Esophagus muscularis mucosa (tissue), 4 donors: ENCODE measurements around the gene PSENEN. TPM values are rescaled to one million over a fixed set of nuclear protein-coding genes. Genes with fewer than 3 reads are reported as not detected.
"Not testable (repeated sequence)": the region's sequence is repeated elsewhere in the genome, so short reads cannot be mapped to it uniquely, and the experiment has no call there.

ENCODE experiments used
- DNase-seq: peaks from one replicate; pipeline ENCODE4 v3.0.0-alpha.2; 2017; ENCODE audit errors: extremely low spot score
- H3K27ac ChIP-seq, 4 donors: fragments of 200-600 bp; sonication (generic); replicated peaks in 1 of 4; 1 replicate in 3 of 4; 2 replicates in 1 of 4; pipeline ENCODE4 v1.5.1; 2016 to 2019; ENCODE audit warnings: mild to moderate bottlenecking in 1 of 4
- H3K27me3 ChIP-seq, 4 donors: fragments of 200-600 bp; sonication (generic); one replicate each; pipeline versions ENCODE4 v1.5.1 to v1.6.0; 2016 to 2019
- H3K36me3 ChIP-seq, 4 donors: fragments of 200-600 bp; sonication (generic); one replicate each; pipeline ENCODE4 v1.5.1; 2016 to 2019
- H3K4me1 ChIP-seq, 4 donors: fragments of 200-600 bp; sonication (generic); one replicate each; pipeline ENCODE4 v1.5.1; 2016 to 2019
- H3K4me3 ChIP-seq, 4 donors: fragments of 200-600 bp; sonication (generic); 1 replicate in 2 of 4; 2 replicates in 2 of 4; pipeline ENCODE4 v1.5.1; 2016 to 2019; ENCODE audit warnings: mild to moderate bottlenecking in 4 of 4, moderate library complexity in 1 of 4
- H3K9me3 ChIP-seq, 4 donors: fragments of 200-600 bp; sonication (generic); 1 replicate in 3 of 4; 2 replicates in 1 of 4; pipeline ENCODE4 v1.5.1; 2016 to 2019
- EP300 ChIP-seq: sonication (generic); formaldehyde crosslinking; IDR thresholded peaks from one replicate; pipeline ENCODE4 v1.6.1; 2017; ENCODE audit warnings: antibody characterized with exemption
- POLR2A ChIP-seq: fragments of 450-650 bp; IDR thresholded peaks from one replicate; pipeline ENCODE4 v1.6.1; 2017; ENCODE audit warnings: antibody characterized with exemption, moderate library complexity, mild to moderate bottlenecking, low read depth
- POLR2AphosphoS5 ChIP-seq, 2 donors: sonication (generic); formaldehyde crosslinking; IDR thresholded peaks; one replicate each; pipeline ENCODE4 v1.6.1; 2017; ENCODE audit warnings: antibody characterized with exemption in 2 of 2
- WGBS: methylation state at CpG from one replicate; pipeline ENCODE4 v1.1.5; 2018; 5-methylcytosine and 5-hydroxymethylcytosine counted together
- intact Hi-C: fragments of 100-400 bp; cut with DNase I; formaldehyde crosslinking; loops from one replicate; pipeline ENCODE4 v1.15.1; 2023
- total RNA-seq, 4 donors: library from RNA; depleted of rRNA; stranded (reverse); fragments of >200 nt; gene quantifications; one replicate each; pipeline versions ENCODE4 v1.1.0 to v1.2.1, GENCODE V29; 2016
- TF ChIP-seq, protein P1 (sequence below), 3 experiments: fragments of 200-600 bp in 2 of 3; fragments of 450-650 bp in 1 of 3; sonication (generic) in 2 of 3; IDR thresholded peaks; one replicate each; pipeline ENCODE4 v1.5.1; 2017 to 2019; ENCODE audit warnings: antibody characterized with exemption in 3 of 3, mild to moderate bottlenecking in 2 of 3, moderate library complexity in 1 of 3

Gene PSENEN
- total RNA-seq, 4 donors from 2014 or later = 27.4 to 48.7 (median 33.8) TPM

DNA sequence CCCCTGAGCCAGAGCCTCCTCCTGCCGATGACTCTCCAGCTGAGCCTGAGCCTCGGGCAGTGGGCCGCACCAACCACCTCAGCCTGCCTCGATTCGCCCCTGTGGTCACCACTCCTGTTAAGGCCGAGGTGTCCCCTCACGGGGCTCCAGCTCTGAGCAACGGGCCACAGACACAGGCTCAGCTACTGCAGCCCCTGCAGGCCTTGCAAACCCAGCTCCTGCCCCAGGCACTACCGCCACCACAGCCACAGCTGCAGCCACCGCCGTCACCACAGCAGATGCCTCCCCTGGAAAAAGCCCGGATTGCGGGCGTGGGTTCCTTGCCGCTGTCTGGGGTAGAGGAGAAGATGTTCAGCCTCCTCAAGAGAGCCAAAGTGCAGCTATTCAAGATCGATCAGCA lies 24.1 kb upstream of the PSENEN start:
- no peak for DNase-seq
- Histone ChIP-seq H3K4me3 (no peak overlapping the region), H3K9me3 (no peaks in the 10 kb centered on the region), H3K27me3 (no peaks in the 10 kb centered on the region), H3K4me1 (peaks cover 14 to 38% (median 27%) of the 10 kb centered on the region in 4 donors), H3K27ac (no peak overlapping the region), H3K36me3 (peaks cover 55 to 69% (median 68%) of the 10 kb centered on the region in 4 donors)
- WGBS = 100% methylated on average over 2 of the region's 16 CpGs
- intact Hi-C loops = no loop called here
- no peak for TF ChIP-seq POLR2A
- TF ChIP-seq POLR2AphosphoS5 (IDR thresholded peaks at IDR 0.05) = no peak
- TF ChIP-seq, protein P1, sequence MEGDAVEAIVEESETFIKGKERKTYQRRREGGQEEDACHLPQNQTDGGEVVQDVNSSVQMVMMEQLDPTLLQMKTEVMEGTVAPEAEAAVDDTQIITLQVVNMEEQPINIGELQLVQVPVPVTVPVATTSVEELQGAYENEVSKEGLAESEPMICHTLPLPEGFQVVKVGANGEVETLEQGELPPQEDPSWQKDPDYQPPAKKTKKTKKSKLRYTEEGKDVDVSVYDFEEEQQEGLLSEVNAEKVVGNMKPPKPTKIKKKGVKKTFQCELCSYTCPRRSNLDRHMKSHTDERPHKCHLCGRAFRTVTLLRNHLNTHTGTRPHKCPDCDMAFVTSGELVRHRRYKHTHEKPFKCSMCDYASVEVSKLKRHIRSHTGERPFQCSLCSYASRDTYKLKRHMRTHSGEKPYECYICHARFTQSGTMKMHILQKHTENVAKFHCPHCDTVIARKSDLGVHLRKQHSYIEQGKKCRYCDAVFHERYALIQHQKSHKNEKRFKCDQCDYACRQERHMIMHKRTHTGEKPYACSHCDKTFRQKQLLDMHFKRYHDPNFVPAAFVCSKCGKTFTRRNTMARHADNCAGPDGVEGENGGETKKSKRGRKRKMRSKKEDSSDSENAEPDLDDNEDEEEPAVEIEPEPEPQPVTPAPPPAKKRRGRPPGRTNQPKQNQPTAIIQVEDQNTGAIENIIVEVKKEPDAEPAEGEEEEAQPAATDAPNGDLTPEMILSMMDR (IDR thresholded peaks at IDR 0.05) = no peak
- TF ChIP-seq EP300 = no peak

DNA sequence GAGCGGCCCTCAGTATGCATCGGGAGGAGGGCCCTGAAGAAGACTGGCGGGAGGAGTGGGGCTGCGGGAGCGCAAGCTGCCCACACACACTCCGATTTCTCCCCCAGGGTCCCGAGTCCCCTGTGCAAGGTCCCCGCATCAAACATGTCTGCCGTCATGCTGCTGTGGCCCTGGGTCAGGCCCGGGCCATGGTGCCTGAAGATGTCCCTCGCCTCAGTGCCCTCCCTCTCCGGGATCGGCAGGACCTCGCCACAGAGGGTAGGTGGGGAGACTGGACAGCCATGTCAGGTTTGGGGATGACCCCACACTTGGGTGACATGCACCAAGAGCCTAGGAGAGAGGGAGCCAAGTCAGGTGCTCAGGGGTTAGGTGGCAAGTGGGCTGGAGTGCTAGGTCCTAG lies 23.0 kb upstream of the PSENEN start:
- Histone ChIP-seq H3K27ac (no peak overlapping the region), H3K9me3 (no peaks in the 10 kb centered on the region), H3K4me1 (peaks cover 14 to 38% (median 25%) of the 10 kb centered on the region in 4 donors), H3K27me3 (no peaks in the 10 kb centered on the region), H3K4me3 (no peak overlapping the region), H3K36me3 (peaks cover 64 to 80% (median 79%) of the 10 kb centered on the region in 4 donors)
- intact Hi-C loops = no loop called here
- WGBS = 92% methylated on average over 14 of the region's 14 CpGs
- no peak for DNase-seq
- TF ChIP-seq, protein P1 (IDR thresholded peaks at IDR 0.05) = no peak
- no peak for TF ChIP-seq POLR2A
- TF ChIP-seq EP300 = no peak
- no peak for TF ChIP-seq POLR2AphosphoS5 (IDR thresholded peaks at IDR 0.05)

DNA sequence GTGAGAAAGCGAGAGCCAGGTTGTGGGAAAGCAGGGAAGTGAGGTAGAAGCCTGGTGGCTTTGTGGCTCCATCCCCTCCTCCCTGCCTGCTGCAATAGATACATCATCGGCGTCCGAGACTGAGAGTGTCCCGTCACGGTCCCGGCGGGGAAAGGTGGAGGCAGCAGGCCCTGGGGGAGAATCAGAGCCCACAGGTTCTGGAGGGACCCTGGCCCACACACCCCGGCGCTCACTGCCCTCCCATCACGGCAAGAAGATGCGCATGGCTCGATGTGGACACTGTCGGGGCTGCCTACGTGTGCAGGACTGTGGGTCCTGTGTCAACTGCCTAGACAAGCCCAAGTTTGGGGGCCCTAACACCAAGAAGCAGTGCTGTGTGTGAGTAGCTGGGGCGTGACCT lies 22.6 kb upstream of the PSENEN start:
- DNase-seq = no peak
- Histone ChIP-seq H3K27me3 (no peaks in the 10 kb centered on the region), H3K9me3 (no peaks in the 10 kb centered on the region), H3K27ac (no peak overlapping the region), H3K4me1 (peaks cover 14 to 38% (median 25%) of the 10 kb centered on the region in 4 donors), H3K4me3 (no peak overlapping the region), H3K36me3 (peaks cover 68 to 84% (median 84%) of the 10 kb centered on the region in 4 donors)
- 92% methylated on average over 16 of the region's 16 CpGs for WGBS
- intact Hi-C loops = no loop called here
- TF ChIP-seq, protein P1 (IDR thresholded peaks at IDR 0.05) = no peak
- TF ChIP-seq POLR2A (no peak), EP300 (no peak)

DNA sequence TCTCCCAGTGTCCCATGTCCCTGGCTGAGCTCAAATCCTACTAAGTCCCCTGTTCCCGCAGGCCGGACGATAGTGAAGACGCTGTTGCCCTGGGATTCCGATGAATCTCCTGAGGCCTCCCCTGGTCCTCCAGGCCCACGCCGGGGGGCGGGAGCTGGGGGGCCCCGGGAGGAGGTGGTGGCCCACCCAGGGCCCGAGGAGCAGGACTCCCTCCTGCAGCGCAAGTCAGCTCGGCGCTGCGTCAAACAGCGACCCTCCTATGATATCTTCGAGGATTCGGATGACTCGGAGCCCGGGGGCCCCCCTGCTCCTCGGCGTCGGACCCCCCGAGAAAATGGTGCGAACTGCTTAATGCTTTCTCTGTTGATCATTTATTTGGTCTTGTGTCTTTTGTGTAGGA lies 21.8 kb upstream of the PSENEN start:
- Histone ChIP-seq H3K9me3 (no peaks in the 10 kb centered on the region), H3K36me3 (peaks cover 76 to 92% (median 91%) of the 10 kb centered on the region in 4 donors), H3K4me1 (peaks cover 13 to 35% (median 22%) of the 10 kb centered on the region in 4 donors), H3K4me3 (no peak overlapping the region), H3K27me3 (no peaks in the 10 kb centered on the region), H3K27ac (no peak overlapping the region)
- TF ChIP-seq EP300 (no peak), POLR2AphosphoS5 (IDR thresholded peaks at IDR 0.05) (no peak), POLR2A (no peak)
- TF ChIP-seq, protein P1 (IDR thresholded peaks at IDR 0.05) = no peak
- intact Hi-C loops = no loop called here
- 95% methylated on average over 19 of the region's 24 CpGs for WGBS
- DNase-seq = no peak

DNA sequence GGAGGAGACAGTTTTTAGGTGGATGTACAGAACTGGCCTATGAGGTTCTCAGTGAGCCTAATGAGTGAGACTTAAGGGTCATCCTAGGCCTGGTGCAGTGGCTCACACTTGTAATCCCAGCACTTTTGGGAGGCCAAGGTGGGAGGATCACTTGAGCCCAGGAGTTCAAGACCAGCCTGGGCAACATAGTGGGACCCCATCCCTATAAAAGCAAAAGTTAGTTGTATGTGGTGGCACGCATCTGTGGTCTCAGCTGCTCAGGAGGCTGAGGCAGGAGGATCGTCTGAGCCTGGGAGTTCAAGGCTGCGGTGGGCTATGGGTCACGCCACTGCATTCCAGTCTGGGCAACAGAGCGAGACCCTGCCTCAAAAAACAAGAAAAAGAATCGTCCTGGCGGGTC lies 21.3 kb upstream of the PSENEN start:
- H3K27me3 ChIP-seq, DNase-seq, intact Hi-C loops, H3K4me3 ChIP-seq, H3K9me3 ChIP-seq, H3K27ac ChIP-seq: not testable (repeated sequence)
- 91% methylated on average over 7 of the region's 7 CpGs for WGBS
- H3K4me1 ChIP-seq = peaks cover 8 to 30% (median 17%) of the 10 kb centered on the region in 4 donors
- peaks cover 80 to 97% (median 96%) of the 10 kb centered on the region in 4 donors for H3K36me3 ChIP-seq
